HG02870 (cell line): ENCODE data around the gene DDX39B.
"Not testable (repeated sequence)": the region's sequence is repeated elsewhere in the genome, so short reads cannot be mapped to it uniquely, and the experiment has no call there.

Experiments
- ATAC-seq: cut with Tn5 transposase; IDR thresholded peaks from one replicate; pipeline ENCODE4 v1.9.1; 2021; ENCODE audit warnings: mild to moderate bottlenecking, moderate library complexity; ENCODE audit not compliant: unreplicated experiment

Gene DDX39B

GRCh38 chr6:31575952-31576685, 34.3 kb upstream of the DDX39B start:
- no peak for ATAC-seq

- no peak for ATAC-seq
These were observed 33.6 kb upstream of the DDX39B start, which contains the start of gene TNF for GRCh38 chr6:31575335-31575901. Gene TNF, plus strand, starts transcription at chr6:31575565. Its CDS starts 177 bp downstream, at chr6:31575742.

- ATAC-seq, result no peak
These were observed 32.6 kb upstream of the DDX39B start for GRCh38 chr6:31574106-31575061.

- no peak for ATAC-seq
These were observed 31.7 kb upstream of the DDX39B start for GRCh38 chr6:31573239-31574105.

GRCh38 chr6:31572041-31572911, 30.5 kb upstream of the DDX39B start, which contains the start of gene LTA:
Gene LTA, plus strand, starts transcription at chr6:31572289. Its CDS starts 454 bp downstream, at chr6:31572743.
- peak; percentile 40 for ATAC-seq

GRCh38 chr6:31569861-31570536, 28.2 kb upstream of the DDX39B start:
- ATAC-seq, result no peak

GRCh38 chr6:31568537-31568961, 26.7 kb upstream of the DDX39B start:
- peak; percentile 62 for ATAC-seq

GRCh38 chr6:31567531-31568370, 25.9 kb upstream of the DDX39B start:
- no peak for ATAC-seq

- ATAC-seq, result no peak
These were observed 18.9 kb upstream of the DDX39B start for GRCh38 chr6:31560697-31561058.

- ATAC-seq, result peak; percentile 60
These were observed 18.3 kb upstream of the DDX39B start for GRCh38 chr6:31559958-31560696.

- ATAC-seq, result no peak
These were observed 17.8 kb upstream of the DDX39B start for GRCh38 chr6:31559606-31559957.

GRCh38 chr6:31558631-31559500, 17.1 kb upstream of the DDX39B start:
- no peak for ATAC-seq

- ATAC-seq, result no peak
These were observed 16.5 kb upstream of the DDX39B start for GRCh38 chr6:31558318-31558625.

- no peak for ATAC-seq
These were observed 15.9 kb upstream of the DDX39B start for GRCh38 chr6:31557443-31558317.

- no peak for ATAC-seq
These were observed 14.5 kb upstream of the DDX39B start for GRCh38 chr6:31556307-31556706.

- not testable (repeated sequence) for ATAC-seq
These were observed 9.6 kb upstream of the DDX39B start for GRCh38 chr6:31551371-31551770.
